Activated T-cell treated with anti-CD3 and anti-CD28 coated beads, Interleukin-2, amount 50 U/mL, for 4 hours (primary cell): ENCODE results near the gene MYOM1. TPM values are rescaled to one million over a fixed set of nuclear protein-coding genes. Genes with fewer than 3 reads are reported as not detected.

Experiments
- ATAC-seq, 2 donors: fragments of 200-7000 bp; cut with Tn5 transposase; one replicate each; pipeline ENCODE4 v1.10.0; 2021
- DNase-seq: peaks from one replicate; pipeline ENCODE4 v3.0.0-alpha.2; 2020
- H3K27me3 Mint-ChIP-seq: one replicate; pipeline ENCODE4 v1.8.0; 2021; ENCODE audit warnings: low read depth, mixed read lengths
- H3K36me3 Mint-ChIP-seq: one replicate; pipeline ENCODE4 v1.8.0; 2022; ENCODE audit warnings: mixed read lengths; ENCODE audit not compliant: insufficient read depth
- H3K4me1 Mint-ChIP-seq: one replicate; pipeline ENCODE4 v1.8.0; 2021; ENCODE audit warnings: low read depth, mixed read lengths
- H3K4me3 Mint-ChIP-seq: one replicate; pipeline ENCODE4 v1.8.0; 2021; ENCODE audit warnings: mild to moderate bottlenecking, moderate library complexity, mixed read lengths
- H3K9me3 Mint-ChIP-seq: one replicate; pipeline ENCODE4 v1.8.0; 2021; ENCODE audit warnings: mixed read lengths
- total RNA-seq, 3 donors: library from RNA; stranded (reverse); gene quantifications; one replicate each; pipeline ENCODE4 v1.2.1, GENCODE V29; 2021

Gene MYOM1
- total RNA-seq, 3 donors from 2014 or later = 0.16 to 0.42 (median 0.25) TPM

DNA sequence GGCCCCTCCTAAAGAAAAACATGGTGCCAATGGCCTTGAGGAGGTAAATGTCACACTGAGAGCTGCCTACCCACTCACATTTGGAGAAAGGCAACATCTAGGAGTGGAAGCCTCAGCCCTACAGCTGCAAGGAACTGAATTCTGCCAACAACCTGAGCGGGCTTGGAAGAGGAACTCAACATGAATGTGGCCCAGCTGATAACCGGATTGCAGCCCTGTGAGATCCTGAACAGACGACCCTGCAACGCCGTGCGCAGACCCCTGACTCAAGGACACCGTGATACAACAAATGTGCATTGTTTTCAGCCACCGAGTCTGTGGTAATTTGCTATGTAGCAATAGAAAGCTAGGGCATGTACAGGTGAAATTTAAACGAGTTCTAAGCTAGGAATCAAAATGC is 99.4 kb downstream of the MYOM1 start:
- peaks cover 6% of the 10 kb centered on the region for H3K9me3 Mint-ChIP-seq
- no peaks in the 10 kb centered on the region for H3K27me3 Mint-ChIP-seq
- no peaks in the 10 kb centered on the region for H3K4me1 Mint-ChIP-seq
- no peak overlapping the region for H3K4me3 Mint-ChIP-seq
- DNase-seq = no peak
- H3K36me3 Mint-ChIP-seq = peaks cover 11% of the 10 kb centered on the region
- ATAC-seq = no peak

- peaks cover 1% of the 10 kb centered on the region for H3K9me3 Mint-ChIP-seq
- peaks cover 4% of the 10 kb centered on the region for H3K36me3 Mint-ChIP-seq
- H3K4me1 Mint-ChIP-seq = no peaks in the 10 kb centered on the region
- ATAC-seq = no peak
- H3K4me3 Mint-ChIP-seq = no peak overlapping the region
- DNase-seq = no peak
- no peaks in the 10 kb centered on the region for H3K27me3 Mint-ChIP-seq
Measured at GRCh38 chr18:3119401-3120341, 100.1 kb downstream of the MYOM1 start.

DNA sequence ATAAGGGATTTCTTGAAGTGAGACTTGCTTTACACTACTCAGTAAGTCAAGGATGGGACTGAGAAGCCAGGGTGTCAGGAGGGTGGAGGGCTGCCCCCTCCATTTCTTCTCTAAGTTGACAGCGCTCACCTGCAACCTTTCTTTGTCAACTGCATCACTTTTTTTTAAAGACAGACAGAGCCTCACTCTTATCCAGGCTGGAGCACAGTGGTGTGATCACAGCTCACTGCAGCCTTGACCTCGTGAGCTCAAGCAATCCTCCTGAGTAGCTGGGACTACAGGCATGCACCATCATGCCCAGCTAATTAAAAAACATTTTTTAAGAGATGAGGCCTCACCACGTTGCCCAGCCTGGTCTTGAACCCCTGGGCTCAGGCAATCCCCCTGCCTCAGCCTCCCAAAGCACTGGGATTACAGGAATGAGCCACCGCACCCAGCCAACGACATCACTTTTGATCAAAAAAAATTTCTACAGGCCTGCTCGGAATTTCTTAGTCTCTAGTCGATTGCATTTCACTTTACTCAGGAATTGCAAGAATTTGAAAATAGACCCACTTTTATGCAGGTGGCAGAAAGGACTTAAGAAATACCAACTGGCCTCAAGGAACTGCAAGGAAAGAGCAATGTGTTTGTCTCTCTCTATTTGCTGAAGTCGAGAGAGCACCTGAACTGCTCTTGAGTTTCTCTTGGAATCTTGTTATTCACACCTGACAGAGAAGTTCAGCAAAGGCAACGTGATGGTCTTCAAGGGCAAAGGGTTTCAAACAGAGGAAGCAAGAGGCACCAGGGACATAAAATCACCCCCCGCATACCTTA is 101.4 kb downstream of the MYOM1 start:
- Mint-ChIP-seq H3K36me3 (peaks cover 2% of the 10 kb centered on the region), H3K4me3 (no peak overlapping the region), H3K9me3 (no peaks in the 10 kb centered on the region), H3K4me1 (no peaks in the 10 kb centered on the region), H3K27me3 (no peaks in the 10 kb centered on the region)
- no peak for DNase-seq
- no peak for ATAC-seq

- H3K9me3 Mint-ChIP-seq = no peaks in the 10 kb centered on the region
- no peak for ATAC-seq
- no peak overlapping the region for H3K4me3 Mint-ChIP-seq
Measured at GRCh38 chr18:3117493-3118192, 102.1 kb downstream of the MYOM1 start.

GRCh38 chr18:3115447-3116030 is 104.2 kb downstream of the MYOM1 start:
- Mint-ChIP-seq H3K27me3 (no peaks in the 10 kb centered on the region), H3K4me3 (no peak overlapping the region), H3K36me3 (peaks cover 2% of the 10 kb centered on the region), H3K9me3 (no peaks in the 10 kb centered on the region), H3K4me1 (no peaks in the 10 kb centered on the region)
- no peak for ATAC-seq
- DNase-seq = no peak

More at GRCh38 chr18:3117493-3118192, 102.1 kb downstream of the MYOM1 start:
- DNase-seq = no peak
- Mint-ChIP-seq H3K36me3 (peaks cover 2% of the 10 kb centered on the region), H3K4me1 (no peaks in the 10 kb centered on the region), H3K27me3 (no peaks in the 10 kb centered on the region)

- ATAC-seq (no peak), DNase-seq (no peak)
- Mint-ChIP-seq H3K27me3 (no peaks in the 10 kb centered on the region), H3K9me3 (no peaks in the 10 kb centered on the region), H3K36me3 (peaks cover 2% of the 10 kb centered on the region), H3K4me3 (no peak overlapping the region), H3K4me1 (no peaks in the 10 kb centered on the region)
Measured at GRCh38 chr18:3114451-3114850, 105.3 kb downstream of the MYOM1 start.

GRCh38 chr18:3114026-3114425 is 105.7 kb downstream of the MYOM1 start:
- no peaks in the 10 kb centered on the region for H3K27me3 Mint-ChIP-seq
- no peaks in the 10 kb centered on the region for H3K9me3 Mint-ChIP-seq
- no peaks in the 10 kb centered on the region for H3K36me3 Mint-ChIP-seq
- H3K4me3 Mint-ChIP-seq = no peak overlapping the region
- no peaks in the 10 kb centered on the region for H3K4me1 Mint-ChIP-seq
- ATAC-seq (no peak), DNase-seq (no peak)

DNA sequence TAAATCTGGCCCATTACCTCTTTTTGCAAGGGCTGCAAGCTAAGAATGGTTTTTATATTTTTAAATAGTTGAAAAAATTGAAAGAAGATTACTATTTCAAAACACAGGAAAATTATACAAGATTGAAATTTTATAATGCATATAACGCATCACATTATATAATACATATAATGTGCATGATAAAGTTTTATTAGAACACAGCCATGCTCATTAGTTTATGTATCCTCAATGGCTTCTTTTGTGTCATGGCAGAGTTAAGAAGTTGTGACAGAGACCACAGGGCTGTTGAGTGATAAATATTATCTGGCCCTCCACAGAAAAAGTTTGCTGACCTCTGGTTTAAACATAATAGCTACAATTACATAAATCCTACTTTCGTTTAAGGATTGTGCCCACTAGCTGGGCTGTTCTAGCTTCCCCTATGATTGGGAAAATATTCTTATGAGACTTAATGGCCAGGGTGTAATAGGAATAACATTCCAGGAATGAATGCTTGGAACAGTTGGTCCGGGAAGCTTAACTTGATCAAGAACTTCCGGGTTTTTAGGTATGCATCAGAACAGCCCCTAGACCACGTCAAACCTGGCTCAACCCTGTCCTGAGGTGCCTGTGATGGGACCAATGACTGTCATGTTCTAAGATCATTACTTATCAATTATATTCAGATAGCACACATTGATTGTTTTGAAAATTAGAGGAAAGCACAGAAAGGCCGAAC is 108.1 kb downstream of the MYOM1 start:
- Mint-ChIP-seq H3K4me3 (no peak overlapping the region), H3K36me3 (no peaks in the 10 kb centered on the region), H3K9me3 (no peaks in the 10 kb centered on the region), H3K27me3 (no peaks in the 10 kb centered on the region), H3K4me1 (no peaks in the 10 kb centered on the region)
- DNase-seq (no peak), ATAC-seq (no peak)

- Mint-ChIP-seq H3K36me3 (no peaks in the 10 kb centered on the region), H3K9me3 (no peaks in the 10 kb centered on the region), H3K4me1 (no peaks in the 10 kb centered on the region), H3K27me3 (no peaks in the 10 kb centered on the region), H3K4me3 (no peak overlapping the region)
- DNase-seq (no peak), ATAC-seq (no peak)
Measured at GRCh38 chr18:3110034-3110752, 109.6 kb downstream of the MYOM1 start.

DNA sequence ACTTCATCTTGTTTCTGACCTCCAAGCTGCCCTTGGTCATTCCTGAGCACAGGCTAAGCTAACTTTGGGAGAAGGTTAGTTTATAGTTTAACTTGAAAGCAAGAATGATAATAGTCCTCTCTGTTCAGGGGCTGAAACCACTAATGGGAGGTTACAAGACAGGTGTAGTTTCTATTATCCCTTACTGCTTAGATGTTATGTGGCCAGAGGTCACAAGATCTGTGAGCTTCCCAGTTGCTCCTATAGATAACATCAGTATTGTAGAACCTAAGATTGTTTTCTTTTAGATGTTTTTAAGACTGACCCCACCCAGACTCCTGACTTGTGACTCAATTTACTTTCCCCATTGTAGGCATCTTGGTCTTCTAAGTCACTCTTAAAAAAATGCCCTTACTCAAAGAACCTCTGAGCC is 112.0 kb downstream of the MYOM1 start:
- ATAC-seq (no peak), DNase-seq (no peak)
- Mint-ChIP-seq H3K4me3 (no peak overlapping the region), H3K4me1 (peaks cover 3% of the 10 kb centered on the region), H3K27me3 (no peaks in the 10 kb centered on the region), H3K9me3 (no peaks in the 10 kb centered on the region), H3K36me3 (no peaks in the 10 kb centered on the region)

DNA sequence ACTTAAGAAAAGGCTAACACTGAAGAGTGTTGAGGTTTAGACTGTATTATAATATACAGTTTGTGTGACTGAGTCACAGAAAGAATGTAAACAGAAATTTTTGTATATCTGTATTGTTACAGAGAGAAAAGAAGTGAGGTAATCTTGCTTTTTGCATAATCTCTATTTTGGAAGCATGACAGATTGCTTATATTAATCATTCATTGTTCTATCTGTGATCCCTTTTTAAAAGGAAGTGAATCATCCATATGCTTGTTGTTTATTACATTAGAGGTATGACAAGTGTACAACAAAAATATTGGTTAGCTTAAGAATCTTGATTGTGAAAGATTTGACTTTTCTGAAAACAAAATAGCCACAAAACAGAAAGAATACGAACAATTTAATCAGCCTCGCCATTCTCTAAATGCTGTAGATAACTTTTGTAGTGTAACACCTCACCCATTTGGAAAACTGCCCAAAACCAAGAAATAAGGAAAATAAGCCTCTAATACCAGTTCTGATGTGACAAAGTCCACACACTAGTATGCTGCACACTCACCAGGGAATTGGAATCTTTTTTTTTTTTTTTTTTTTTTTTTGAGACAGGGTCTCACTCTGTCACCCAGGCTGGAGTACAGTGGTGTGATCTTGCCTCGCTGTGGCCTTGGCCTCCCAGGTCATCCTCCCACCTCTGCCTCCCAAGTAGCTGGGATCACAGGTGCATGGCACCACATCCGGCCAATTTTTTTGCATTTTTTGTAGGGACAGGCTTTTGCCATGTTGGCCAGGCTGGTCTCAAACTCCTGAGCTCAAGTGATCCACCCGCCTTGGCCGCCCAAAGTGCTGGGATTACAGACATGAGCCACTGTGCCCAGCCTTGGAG is 115.3 kb downstream of the MYOM1 start:
- H3K4me1 Mint-ChIP-seq = peaks cover 3% of the 10 kb centered on the region
- H3K36me3 Mint-ChIP-seq = no peaks in the 10 kb centered on the region
- H3K4me3 Mint-ChIP-seq = no peak overlapping the region
- no peak for ATAC-seq
- no peaks in the 10 kb centered on the region for H3K27me3 Mint-ChIP-seq
- no peak for DNase-seq
- H3K9me3 Mint-ChIP-seq = no peaks in the 10 kb centered on the region

GRCh38 chr18:3103576-3103975 is 116.2 kb downstream of the MYOM1 start:
- H3K9me3 Mint-ChIP-seq = no peaks in the 10 kb centered on the region
- ATAC-seq = no peak
- no peak overlapping the region for H3K4me3 Mint-ChIP-seq
- no peak for DNase-seq
- peaks cover 3% of the 10 kb centered on the region for H3K4me1 Mint-ChIP-seq
- H3K27me3 Mint-ChIP-seq = no peaks in the 10 kb centered on the region
- H3K36me3 Mint-ChIP-seq = no peaks in the 10 kb centered on the region
